SJCRH30 (cell line): Measurements from ENCODE around the gene NT5M. TPM values are rescaled to one million over a fixed set of nuclear protein-coding genes. Genes with fewer than 3 reads are reported as not detected.
"Not testable (repeated sequence)": the region's sequence is repeated elsewhere in the genome, so short reads cannot be mapped to it uniquely, and the experiment has no call there.

Experiments
- DNase-seq, 2 experiments: peaks; one replicate each; pipeline ENCODE4 v3.0.0-alpha.2; 2015 to 2020
- H3K27ac ChIP-seq: fragments of 250-450 bp; sonication (Bioruptor Pico); 2 replicates; pipeline ENCODE4 v1.5.1; 2020; ENCODE audit warnings: mild to moderate bottlenecking, moderate library complexity
- H3K27me3 ChIP-seq: fragments of 250-450 bp; sonication (Bioruptor Pico); 2 replicates; pipeline ENCODE4 v1.5.1; 2020; ENCODE audit warnings: mild to moderate bottlenecking, moderate library complexity
- H3K36me3 ChIP-seq: fragments of 250-450 bp; sonication (Bioruptor Pico); 2 replicates; pipeline ENCODE4 v1.5.1; 2020; ENCODE audit warnings: mild to moderate bottlenecking, moderate library complexity
- H3K4me1 ChIP-seq: fragments of 250-450 bp; sonication (Bioruptor Pico); 2 replicates; pipeline ENCODE4 v1.5.1; 2020; ENCODE audit warnings: mild to moderate bottlenecking, moderate library complexity
- H3K4me3 ChIP-seq: fragments of 250-450 bp; sonication (Bioruptor Pico); 2 replicates; pipeline ENCODE4 v1.5.1; 2020; ENCODE audit warnings: mild to moderate bottlenecking, moderate library complexity
- H3K9me3 ChIP-seq: fragments of 250-450 bp; sonication (Bioruptor Pico); replicated peaks from 2 replicates; pipeline ENCODE4 v1.5.1; 2020; ENCODE audit warnings: mild to moderate bottlenecking, moderate library complexity
- total RNA-seq: library from RNA; depleted of rRNA; stranded (reverse); fragments of >200 nt; shearing (Covaris generic); gene quantifications from 2 replicates; pipeline ENCODE4 v1.2.3, GENCODE V29; 2014

Gene NT5M
- total RNA-seq, 1 experiment from 2014 or later = 4.2 TPM

GRCh38 chr17:17289086-17289485, 14.1 kb upstream of the NT5M start:
- H3K27me3 ChIP-seq = 0 out of 2 replicates have a peak, but pooled peaks cover 7% of the 10 kb centered on the region
- H3K9me3 ChIP-seq = no peaks in the 10 kb centered on the region
- no peak overlapping the region for H3K27ac ChIP-seq
- DNase-seq = no peak
- H3K4me1 ChIP-seq = peaks cover 3% of the 10 kb centered on the region; the same call in 1 of the 2 replicates
- H3K36me3 ChIP-seq = no peaks in the 10 kb centered on the region
- no peak overlapping the region for H3K4me3 ChIP-seq

GRCh38 chr17:17289701-17290100, 13.5 kb upstream of the NT5M start:
- Histone ChIP-seq H3K27me3 (0 out of 2 replicates have a peak, but pooled peaks cover 7% of the 10 kb centered on the region), H3K36me3 (no peaks in the 10 kb centered on the region), H3K9me3 (no peaks in the 10 kb centered on the region), H3K27ac (no peak overlapping the region), H3K4me3 (no peak overlapping the region), H3K4me1 (peaks cover 6% of the 10 kb centered on the region; the same call in 1 of the 2 replicates)
- DNase-seq = no peak

GRCh38 chr17:17295141-17295540, 8.0 kb upstream of the NT5M start:
- H3K4me3 ChIP-seq = no peak overlapping the region
- no peaks in the 10 kb centered on the region for H3K9me3 ChIP-seq
- peaks cover 2% of the 10 kb centered on the region; the same call in 1 of the 2 replicates for H3K27me3 ChIP-seq
- no peak for DNase-seq
- no peaks in the 10 kb centered on the region for H3K36me3 ChIP-seq
- H3K27ac ChIP-seq = no peak overlapping the region
- H3K4me1 ChIP-seq = peaks cover 6% of the 10 kb centered on the region; the same call in 1 of the 2 replicates

- H3K9me3 ChIP-seq = no peaks in the 10 kb centered on the region
- no peaks in the 10 kb centered on the region for H3K36me3 ChIP-seq
- H3K4me3 ChIP-seq = no peak overlapping the region
- H3K4me1 ChIP-seq = peaks cover 6% of the 10 kb centered on the region; the same call in 1 of the 2 replicates
- no peak for DNase-seq
- H3K27me3 ChIP-seq = no peaks in the 10 kb centered on the region; the same call in 1 of the 2 replicates
- H3K27ac ChIP-seq = no peak overlapping the region
Observed at GRCh38 chr17:17297217-17297616, 6.0 kb upstream of the NT5M start.

GRCh38 chr17:17298108-17298507, 5.1 kb upstream of the NT5M start:
- H3K27me3 ChIP-seq = no peaks in the 10 kb centered on the region; the same call in 1 of the 2 replicates
- no peak overlapping the region for H3K4me3 ChIP-seq
- H3K27ac ChIP-seq = no peak overlapping the region
- H3K36me3 ChIP-seq = no peaks in the 10 kb centered on the region
- no peaks in the 10 kb centered on the region for H3K9me3 ChIP-seq
- H3K4me1 ChIP-seq = peaks cover 6% of the 10 kb centered on the region; the same call in 1 of the 2 replicates
- no peak for DNase-seq

- H3K36me3 ChIP-seq = no peaks in the 10 kb centered on the region
Observed at GRCh38 chr17:17300624-17301568, 2.3 kb upstream of the NT5M start.

GRCh38 chr17:17301659-17302058, 1.5 kb upstream of the NT5M start:
- not testable (repeated sequence) for H3K36me3 ChIP-seq, DNase-seq, H3K9me3 ChIP-seq, H3K4me3 ChIP-seq, H3K27ac ChIP-seq, H3K27me3 ChIP-seq
- H3K4me1 ChIP-seq = peaks cover 18% of the 10 kb centered on the region

More at GRCh38 chr17:17300624-17301568, 2.3 kb upstream of the NT5M start:
- Histone ChIP-seq H3K4me3 (no peak overlapping the region), H3K4me1 (peaks cover 18% of the 10 kb centered on the region), H3K9me3 (no peaks in the 10 kb centered on the region), H3K27ac (no peak overlapping the region), H3K27me3 (no peaks in the 10 kb centered on the region)
- no peak for DNase-seq

GRCh38 chr17:17303847-17304490, 796 bp downstream of the NT5M start:
- DNase-seq = no peak
- H3K27ac ChIP-seq = no peak overlapping the region; the same call in 1 of the 2 replicates
- peaks cover 18% of the 10 kb centered on the region for H3K4me1 ChIP-seq
- no peaks in the 10 kb centered on the region for H3K36me3 ChIP-seq
- peak overlapping the region; percentile 63 for H3K4me3 ChIP-seq
- no peaks in the 10 kb centered on the region for H3K9me3 ChIP-seq
- H3K27me3 ChIP-seq = no peaks in the 10 kb centered on the region

- no peaks in the 10 kb centered on the region for H3K27me3 ChIP-seq
- no peak overlapping the region for H3K27ac ChIP-seq
- no peaks in the 10 kb centered on the region for H3K9me3 ChIP-seq
- no peak for DNase-seq
- H3K4me1 ChIP-seq = peaks cover 18% of the 10 kb centered on the region
- H3K4me3 ChIP-seq = no peak overlapping the region
- no peaks in the 10 kb centered on the region for H3K36me3 ChIP-seq
Observed at GRCh38 chr17:17304521-17304985, 1.4 kb downstream of the NT5M start.

- peaks cover 18% of the 10 kb centered on the region for H3K4me1 ChIP-seq
- H3K27me3 ChIP-seq = no peaks in the 10 kb centered on the region
- peak; percentile 95 to 97 for DNase-seq
- H3K9me3 ChIP-seq = no peaks in the 10 kb centered on the region
- H3K4me3 ChIP-seq = no peak overlapping the region
- H3K36me3 ChIP-seq = no peaks in the 10 kb centered on the region
- H3K27ac ChIP-seq = no peak overlapping the region
Observed at GRCh38 chr17:17305281-17305801, 2.2 kb downstream of the NT5M start.

- no peaks in the 10 kb centered on the region for H3K36me3 ChIP-seq
- no peaks in the 10 kb centered on the region for H3K27me3 ChIP-seq
- DNase-seq = no peak
- no peak overlapping the region for H3K4me3 ChIP-seq
- peaks cover 9% of the 10 kb centered on the region; the same call in 1 of the 2 replicates for H3K9me3 ChIP-seq
- peaks cover 14% of the 10 kb centered on the region for H3K4me1 ChIP-seq
- H3K27ac ChIP-seq = no peak overlapping the region
Observed at GRCh38 chr17:17309356-17309755, 6.2 kb downstream of the NT5M start.

- no peak overlapping the region for H3K27ac ChIP-seq
- no peaks in the 10 kb centered on the region for H3K36me3 ChIP-seq
- H3K27me3 ChIP-seq = no peaks in the 10 kb centered on the region
- H3K9me3 ChIP-seq = peaks cover 9% of the 10 kb centered on the region; the same call in 1 of the 2 replicates
- H3K4me1 ChIP-seq = peaks cover 3% of the 10 kb centered on the region; the same call in 1 of the 2 replicates
- no peak overlapping the region for H3K4me3 ChIP-seq
- DNase-seq = no peak
Observed at GRCh38 chr17:17313350-17313991, 10.3 kb downstream of the NT5M start.

GRCh38 chr17:17314501-17315071, 11.4 kb downstream of the NT5M start:
- H3K27me3 ChIP-seq = no peaks in the 10 kb centered on the region
- H3K27ac ChIP-seq = no peak overlapping the region
- no peaks in the 10 kb centered on the region for H3K36me3 ChIP-seq
- peaks cover 6% of the 10 kb centered on the region; the same call in 1 of the 2 replicates for H3K4me1 ChIP-seq
- H3K4me3 ChIP-seq = no peak overlapping the region
- no peak for DNase-seq
- H3K9me3 ChIP-seq = peaks cover 9% of the 10 kb centered on the region; the same call in 1 of the 2 replicates
